ENCODE measurements around the gene ZNHIT3. TPM values are rescaled to one million over a fixed set of nuclear protein-coding genes. Genes with fewer than 3 reads are reported as not detected.

The ZNHIT3 gene
- total RNA-seq, 2 experiments from 2014 or later = 39.0 to 43.7 TPM

- DNase-seq = no peak
- Mint-ChIP-seq H3K27me3 (ENCODE audit: low read depth) (no peaks in the 10 kb centered on the region), H3K9me3 (peaks cover 1% of the 10 kb centered on the region), H3K27ac (no peak overlapping the region), H3K4me1 (ENCODE audit: low read depth) (peaks cover 20% of the 10 kb centered on the region), H3K4me3 (no peak overlapping the region), H3K36me3 (ENCODE audit: low read depth) (peaks cover 34% of the 10 kb centered on the region)
- CTCF ChIA-PET = no interaction called here
- intact Hi-C loops (cut with micrococcal nuclease) = no loop called here
These were observed 8.2 kb downstream of the ZNHIT3 start for GRCh38 chr17:36494674-36495073.

DNA sequence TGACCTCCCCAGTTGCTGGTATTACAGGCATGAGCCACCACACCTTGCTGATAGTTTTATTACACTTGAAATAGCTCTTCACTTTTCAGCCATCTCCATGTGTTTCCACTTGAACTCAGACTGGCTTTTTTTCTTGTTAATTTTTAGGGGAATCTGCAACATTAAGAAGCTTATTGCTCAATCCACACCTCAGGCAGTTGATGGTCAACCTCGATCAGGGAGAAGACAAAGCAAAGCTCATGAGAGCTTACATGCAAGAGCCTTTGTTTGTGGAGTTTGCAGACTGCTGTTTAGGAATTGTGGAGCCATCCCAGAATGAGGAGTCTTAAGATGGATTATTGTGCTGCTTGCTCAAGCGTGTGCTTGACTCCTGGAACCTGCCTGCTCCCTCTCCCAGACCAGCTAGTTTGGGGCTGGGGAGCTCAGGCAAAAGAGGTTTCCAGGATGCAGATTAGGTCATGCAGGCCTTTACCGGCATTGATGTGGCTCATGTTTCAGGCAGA lies 8.6 kb downstream of the ZNHIT3 start:
- DNase-seq = no peak
- no peaks in the 10 kb centered on the region for H3K9me3 Mint-ChIP-seq

GRCh38 chr17:36496018-36496789 lies 9.7 kb downstream of the ZNHIT3 start:
- peaks cover 10% of the 10 kb centered on the region for H3K4me1 Mint-ChIP-seq (ENCODE audit: low read depth)
- CTCF ChIA-PET = no interaction called here

More for the DNA sequence above, 8.6 kb downstream of the ZNHIT3 start:
- CTCF ChIA-PET = no interaction called here
- Mint-ChIP-seq H3K27me3 (ENCODE audit: low read depth) (no peaks in the 10 kb centered on the region), H3K4me3 (no peak overlapping the region), H3K4me1 (ENCODE audit: low read depth) (peaks cover 16% of the 10 kb centered on the region), H3K27ac (peak overlapping the region; percentile 1), H3K36me3 (ENCODE audit: low read depth) (peaks cover 30% of the 10 kb centered on the region)
- intact Hi-C loops (cut with micrococcal nuclease) = no loop called here

DNA sequence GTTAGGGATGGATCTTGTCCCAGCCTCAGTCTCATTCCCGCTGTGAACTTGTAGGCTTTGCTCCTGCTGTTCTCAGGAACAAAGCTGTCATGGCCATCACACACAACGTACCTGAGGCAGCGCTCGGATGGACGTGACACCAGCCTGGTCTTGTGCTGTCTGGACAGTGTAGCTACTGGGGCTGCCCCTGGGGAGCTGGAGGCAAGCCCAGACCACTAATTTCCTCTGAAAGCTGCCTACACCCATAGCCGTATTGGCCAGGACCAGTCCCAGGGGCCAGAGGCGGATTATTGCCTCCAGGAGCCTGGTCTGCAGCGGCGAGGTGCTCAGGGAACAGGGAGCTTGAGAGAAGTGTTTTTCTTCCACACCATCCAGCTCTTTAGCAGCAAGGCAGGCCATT lies 11.7 kb downstream of the ZNHIT3 start:
- CTCF ChIA-PET = no interaction called here
- Mint-ChIP-seq H3K27ac (no peak overlapping the region), H3K4me1 (ENCODE audit: low read depth) (no peaks in the 10 kb centered on the region), H3K27me3 (ENCODE audit: low read depth) (no peaks in the 10 kb centered on the region), H3K4me3 (no peak overlapping the region), H3K9me3 (no peaks in the 10 kb centered on the region), H3K36me3 (ENCODE audit: low read depth) (peaks cover 29% of the 10 kb centered on the region)
- intact Hi-C loops (cut with micrococcal nuclease) = no loop called here
- DNase-seq = no peak

More at GRCh38 chr17:36496018-36496789, 9.7 kb downstream of the ZNHIT3 start:
- H3K36me3 Mint-ChIP-seq (ENCODE audit: low read depth) = peaks cover 29% of the 10 kb centered on the region
- no peaks in the 10 kb centered on the region for H3K27me3 Mint-ChIP-seq (ENCODE audit: low read depth)
- no peak overlapping the region for H3K4me3 Mint-ChIP-seq
- no peak for DNase-seq
- intact Hi-C loops (cut with micrococcal nuclease) = no loop called here
- H3K9me3 Mint-ChIP-seq = no peaks in the 10 kb centered on the region
- H3K27ac Mint-ChIP-seq = peak overlapping the region; percentile 61

- Mint-ChIP-seq H3K36me3 (ENCODE audit: low read depth) (peaks cover 32% of the 10 kb centered on the region), H3K27me3 (ENCODE audit: low read depth) (no peaks in the 10 kb centered on the region), H3K9me3 (no peaks in the 10 kb centered on the region), H3K27ac (no peak overlapping the region), H3K4me3 (no peak overlapping the region), H3K4me1 (ENCODE audit: low read depth) (peaks cover 3% of the 10 kb centered on the region)
- intact Hi-C loops (cut with micrococcal nuclease) = no loop called here
- CTCF ChIA-PET = interaction anchor here (0.7 kb wide), 1 partner anchor 530 kb away, joined by 4 read pairs; no protein-coding TSS in a partner anchor
- DNase-seq = no peak
These were observed 12.2 kb downstream of the ZNHIT3 start for GRCh38 chr17:36498560-36499300.

DNA sequence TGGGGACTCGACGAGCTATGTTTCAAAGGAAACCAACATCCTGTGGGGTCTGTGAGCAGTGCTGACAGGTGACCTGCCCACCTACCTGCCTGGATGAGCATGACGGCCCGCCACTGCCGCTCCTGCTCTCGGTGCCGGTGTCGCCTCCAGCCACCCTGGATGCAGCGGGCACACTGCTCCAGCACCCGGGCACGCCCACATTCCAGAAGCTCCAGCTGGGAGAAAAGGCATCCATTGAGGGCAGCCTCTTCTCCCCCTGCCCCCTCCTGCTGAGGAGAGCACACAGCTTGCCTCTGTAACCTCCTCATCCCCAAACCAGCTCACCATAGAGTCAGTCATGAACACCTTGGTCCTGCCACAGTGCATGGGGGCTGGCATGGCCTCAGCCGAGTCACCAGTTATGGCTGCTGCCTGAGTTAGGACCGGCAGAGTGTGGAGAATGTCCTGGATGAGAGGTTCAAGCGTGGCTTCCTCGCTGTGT lies 14.3 kb downstream of the ZNHIT3 start:
- Mint-ChIP-seq H3K4me3 (no peak overlapping the region), H3K27me3 (ENCODE audit: low read depth) (no peaks in the 10 kb centered on the region), H3K4me1 (ENCODE audit: low read depth) (peaks cover 3% of the 10 kb centered on the region), H3K9me3 (no peaks in the 10 kb centered on the region), H3K27ac (no peak overlapping the region), H3K36me3 (ENCODE audit: low read depth) (peaks cover 33% of the 10 kb centered on the region)
- CTCF ChIA-PET = no interaction called here
- DNase-seq = no peak
- intact Hi-C loops (cut with micrococcal nuclease) = no loop called here

DNA sequence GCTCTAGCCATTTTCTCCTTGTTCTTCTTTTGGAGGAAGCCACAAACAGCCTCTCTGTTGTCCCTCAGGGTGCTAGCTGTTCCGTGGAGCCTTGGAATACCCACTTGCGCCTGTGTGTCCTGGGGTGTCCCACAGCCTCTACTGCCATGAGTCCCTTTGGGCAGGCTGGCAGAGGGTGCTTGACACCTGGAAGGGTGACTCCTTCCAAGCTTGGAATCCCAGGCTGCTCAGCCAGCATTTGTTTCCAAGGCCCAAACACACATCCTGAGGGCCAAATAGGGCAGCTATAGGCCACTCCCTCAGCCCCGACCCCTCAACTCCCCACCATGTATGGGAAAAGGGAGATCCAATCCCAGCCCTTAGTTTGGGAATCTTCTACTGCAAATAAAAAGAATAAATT lies 14.9 kb downstream of the ZNHIT3 start:
- CTCF ChIA-PET = no interaction called here
- Mint-ChIP-seq H3K9me3 (no peaks in the 10 kb centered on the region), H3K4me3 (no peak overlapping the region), H3K27me3 (ENCODE audit: low read depth) (no peaks in the 10 kb centered on the region), H3K36me3 (ENCODE audit: low read depth) (peaks cover 30% of the 10 kb centered on the region), H3K4me1 (ENCODE audit: low read depth) (peaks cover 3% of the 10 kb centered on the region), H3K27ac (no peak overlapping the region)
- intact Hi-C loops (cut with micrococcal nuclease) = no loop called here
- DNase-seq = no peak

GRCh38 chr17:36501963-36502362 lies 15.5 kb downstream of the ZNHIT3 start:
- H3K4me1 Mint-ChIP-seq (ENCODE audit: low read depth) = peaks cover 3% of the 10 kb centered on the region
- H3K36me3 Mint-ChIP-seq (ENCODE audit: low read depth) = peaks cover 31% of the 10 kb centered on the region
- H3K27ac Mint-ChIP-seq = no peak overlapping the region
- H3K27me3 Mint-ChIP-seq (ENCODE audit: low read depth) = no peaks in the 10 kb centered on the region
- H3K9me3 Mint-ChIP-seq = no peaks in the 10 kb centered on the region
- no peak overlapping the region for H3K4me3 Mint-ChIP-seq
- CTCF ChIA-PET = no interaction called here
- DNase-seq = no peak
- intact Hi-C loops (cut with micrococcal nuclease) = no loop called here

GRCh38 chr17:36503456-36504155 lies 17.1 kb downstream of the ZNHIT3 start:
- CTCF ChIA-PET = interaction anchor here (0.7 kb wide), 1 partner anchor 24 kb away, joined by 3 read pairs; no protein-coding TSS in a partner anchor
- intact Hi-C loops (cut with micrococcal nuclease) = no loop called here
- no peak overlapping the region for H3K27ac Mint-ChIP-seq
- H3K4me3 Mint-ChIP-seq = no peak overlapping the region
- no peaks in the 10 kb centered on the region for H3K27me3 Mint-ChIP-seq (ENCODE audit: low read depth)
- H3K36me3 Mint-ChIP-seq (ENCODE audit: low read depth) = peaks cover 32% of the 10 kb centered on the region
- DNase-seq = no peak
- H3K4me1 Mint-ChIP-seq (ENCODE audit: low read depth) = peaks cover 3% of the 10 kb centered on the region
- H3K9me3 Mint-ChIP-seq = no peaks in the 10 kb centered on the region

DNA sequence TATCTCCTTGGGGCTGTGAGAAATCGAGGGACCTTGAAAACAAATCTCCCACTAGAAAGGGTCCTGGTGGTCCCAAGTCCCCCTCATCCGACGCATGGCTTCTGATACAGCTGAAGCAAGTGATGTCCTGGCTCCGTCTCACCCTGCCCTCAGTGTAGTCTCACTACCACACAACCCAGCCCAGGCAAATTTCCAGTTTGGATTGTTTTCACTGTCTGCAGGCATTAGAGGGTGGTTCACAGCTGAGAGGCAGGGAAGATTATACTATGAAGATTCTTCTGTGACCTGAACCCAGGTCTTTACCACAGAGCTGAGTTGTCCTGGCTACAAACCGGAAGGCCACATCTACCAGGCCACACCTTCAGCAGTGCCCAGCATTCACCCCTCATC lies 17.7 kb downstream of the ZNHIT3 start:
- no peaks in the 10 kb centered on the region for H3K9me3 Mint-ChIP-seq
- intact Hi-C loops (cut with micrococcal nuclease) = no loop called here
- CTCF ChIA-PET = interaction anchor here (0.7 kb wide), 1 partner anchor 23 kb away, joined by 3 read pairs; no protein-coding TSS in a partner anchor

DNA sequence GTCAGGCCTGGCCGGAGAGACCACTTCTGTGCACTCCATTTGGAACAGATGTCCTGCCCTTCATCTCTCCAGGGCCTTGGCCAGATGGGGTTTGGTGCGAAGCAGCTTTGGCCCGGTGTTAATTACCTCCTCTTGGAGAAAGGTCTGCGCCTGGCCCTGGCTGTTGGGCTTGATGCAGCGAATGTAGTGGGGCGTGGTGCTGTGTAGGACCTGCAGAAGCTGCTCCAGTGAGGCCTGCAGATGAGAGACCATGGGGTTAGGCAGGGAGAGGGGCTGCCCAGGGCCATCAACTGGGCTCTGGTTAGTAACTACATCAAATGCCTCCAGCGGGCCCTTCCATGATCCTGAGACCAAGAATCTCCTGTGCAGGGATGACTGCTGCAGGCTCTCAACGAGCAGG lies 18.7 kb downstream of the ZNHIT3 start:
- H3K27ac Mint-ChIP-seq = no peak overlapping the region

More for the DNA sequence above, 17.7 kb downstream of the ZNHIT3 start:
- no peak overlapping the region for H3K4me3 Mint-ChIP-seq
- DNase-seq = no peak
- H3K27me3 Mint-ChIP-seq (ENCODE audit: low read depth) = no peaks in the 10 kb centered on the region
- H3K4me1 Mint-ChIP-seq (ENCODE audit: low read depth) = peaks cover 3% of the 10 kb centered on the region
- no peak overlapping the region for H3K27ac Mint-ChIP-seq
- peaks cover 30% of the 10 kb centered on the region for H3K36me3 Mint-ChIP-seq (ENCODE audit: low read depth)

DNA sequence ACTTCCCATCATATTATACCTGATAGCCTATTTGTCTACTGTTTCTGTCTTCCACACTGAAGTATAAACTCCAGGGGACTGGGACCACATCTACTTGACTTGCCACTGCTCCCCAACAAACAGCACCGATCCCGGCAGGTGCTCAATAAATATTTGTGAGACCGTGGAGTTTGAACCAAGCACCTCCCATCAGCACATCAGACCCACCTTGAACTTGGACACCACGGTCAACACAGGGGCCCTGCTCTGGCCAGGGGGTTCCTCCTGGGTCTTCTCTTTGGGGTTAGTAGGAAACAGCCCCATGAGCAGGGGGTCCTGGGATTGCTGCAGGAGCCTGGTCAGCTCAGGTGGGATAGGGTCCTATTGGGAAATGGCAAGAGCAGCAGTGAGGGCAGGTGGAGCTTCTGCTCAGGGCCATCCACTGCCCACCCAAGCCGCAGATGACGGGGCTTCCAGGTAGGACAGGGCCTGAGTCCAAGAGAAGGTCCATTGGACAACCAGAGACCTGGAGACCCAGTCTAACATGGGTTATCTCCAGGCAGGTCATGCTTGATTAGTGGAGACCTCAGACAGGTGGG lies 19.9 kb downstream of the ZNHIT3 start:
- intact Hi-C loops (cut with micrococcal nuclease) = no loop called here
- Mint-ChIP-seq H3K9me3 (no peaks in the 10 kb centered on the region), H3K27me3 (ENCODE audit: low read depth) (no peaks in the 10 kb centered on the region), H3K4me3 (no peak overlapping the region), H3K4me1 (ENCODE audit: low read depth) (peaks cover 3% of the 10 kb centered on the region), H3K27ac (no peak overlapping the region), H3K36me3 (ENCODE audit: low read depth) (peaks cover 40% of the 10 kb centered on the region)
- DNase-seq = no peak
- CTCF ChIA-PET = no interaction called here

More for the DNA sequence above, 18.7 kb downstream of the ZNHIT3 start:
- CTCF ChIA-PET = no interaction called here
- intact Hi-C loops (cut with micrococcal nuclease) = no loop called here
- Mint-ChIP-seq H3K27me3 (ENCODE audit: low read depth) (no peaks in the 10 kb centered on the region), H3K4me3 (no peak overlapping the region), H3K9me3 (no peaks in the 10 kb centered on the region), H3K4me1 (ENCODE audit: low read depth) (peaks cover 3% of the 10 kb centered on the region), H3K36me3 (ENCODE audit: low read depth) (peaks cover 37% of the 10 kb centered on the region)
- DNase-seq = no peak
